SK-N-SH (cell line): Measurements from ENCODE around the gene ANAPC5. TPM values are rescaled to one million over a fixed set of nuclear protein-coding genes. Genes with fewer than 3 reads are reported as not detected.

Experiments used
- CTCF ChIA-PET: fragments of 300-600, 350-600 bp; formaldehyde crosslinking; extraction: SDS; loops from one replicate; lab custom pipeline; 2021; lab: Yijun Ruan, JAX
- POLR2A ChIA-PET: fragments of 350-600 bp; sonication (Branson Sonifier 250); formaldehyde crosslinking; extraction: SDS; loops from one replicate; lab custom pipeline; 2020; ENCODE audit warnings: antibody characterized with exemption, inconsistent platforms; lab: Yijun Ruan, JAX
- DNase-seq: peaks from one replicate; pipeline ENCODE4 v3.0.0; 2012
- H2AFZ ChIP-seq: fragments of 200-600 bp; sonication (generic); 2 replicates; pipeline ENCODE4 v1.8.1; 2016; ENCODE audit warnings: antibody characterized with exemption, mild to moderate bottlenecking, low read depth
- H3F3A ChIP-seq: fragments of 200-600 bp; sonication (generic); replicated peaks from 2 replicates; pipeline ENCODE3; 2016; ENCODE audit warnings: antibody characterized with exemption, mild to moderate bottlenecking; ENCODE audit not compliant: insufficient read depth
- H3K27ac ChIP-seq, 2 experiments: fragments of 200-500 bp in 1 of 2; fragments of 200-600 bp in 1 of 2; sonication (Bioruptor generic) in 1 of 2; sonication (generic), shearing (Covaris generic) in 1 of 2; 2 replicates each; pipeline versions ENCODE4 v1.5.1 to v1.6.1; 2014 to 2016; ENCODE audit warnings: low read depth in 2 of 2, inconsistent platforms in 1 of 2, low read length in 1 of 2, mild to moderate bottlenecking in 1 of 2, mixed read lengths in 1 of 2
- H3K27me3 ChIP-seq: fragments of 200-600 bp; sonication (generic), shearing (Covaris generic); 2 replicates; pipeline ENCODE4 v1.6.1; 2016; ENCODE audit warnings: mixed run types; ENCODE audit not compliant: insufficient read depth
- H3K36me3 ChIP-seq, 2 experiments: fragments of 200-500 bp in 1 of 2; fragments of 200-600 bp in 1 of 2; sonication (Bioruptor generic) in 1 of 2; sonication (generic) in 1 of 2; replicated peaks in 1 of 2; 2 replicates each; pipeline versions ENCODE3 to v1.5.1; 2014 to 2016; ENCODE audit warnings: low read length in 1 of 2, mild to moderate bottlenecking in 1 of 2; ENCODE audit not compliant: insufficient read depth in 2 of 2, control insufficient read depth in 1 of 2
- H3K4me1 ChIP-seq, 2 experiments: fragments of 200-500 bp in 1 of 2; fragments of 200-600 bp in 1 of 2; sonication (Bioruptor generic) in 1 of 2; sonication (generic), shearing (Covaris generic) in 1 of 2; 2 replicates each; pipeline versions ENCODE4 v1.5.1 to v1.6.1; 2014 to 2016; ENCODE audit warnings: low read depth in 1 of 2, low read length in 1 of 2, mixed run types in 1 of 2; ENCODE audit not compliant: insufficient read depth in 2 of 2, control insufficient read depth in 1 of 2
- H3K4me2 ChIP-seq: fragments of 200-600 bp; sonication (generic), shearing (Covaris generic); 2 replicates; pipeline ENCODE4 v1.6.1; 2017; ENCODE audit warnings: mixed run types
- H3K4me3 ChIP-seq, 2 experiments: fragments of 200-500 bp in 1 of 2; fragments of 200-600 bp in 1 of 2; sonication (Bioruptor generic) in 1 of 2; sonication (generic), shearing (Covaris generic) in 1 of 2; 2 replicates each; pipeline versions ENCODE4 v1.5.1 to v1.8.1; 2014 to 2016; ENCODE audit warnings: low read depth in 2 of 2, inconsistent platforms in 1 of 2, low read length in 1 of 2, mild to moderate bottlenecking in 1 of 2, mixed read lengths in 1 of 2, moderate library complexity in 1 of 2
- H3K79me2 ChIP-seq: fragments of 200-600 bp; sonication (generic); 2 replicates; pipeline ENCODE4 v1.8.1; 2017; ENCODE audit warnings: mild to moderate bottlenecking; ENCODE audit not compliant: insufficient read depth
- H3K9ac ChIP-seq: fragments of 200-600 bp; sonication (generic); 2 replicates; pipeline ENCODE4 v1.6.1; 2017; ENCODE audit warnings: mixed run types
- H3K9me2 ChIP-seq: fragments of 200-600 bp; sonication (generic); 2 replicates; pipeline ENCODE4 v1.6.1; 2017; ENCODE audit warnings: mixed run types
- H3K9me3 ChIP-seq: fragments of 200-600 bp; sonication (generic); 2 replicates; pipeline ENCODE4 v1.6.1; 2017; ENCODE audit warnings: mixed run types, mild to moderate bottlenecking, moderate library complexity
- H4K20me1 ChIP-seq: fragments of 200-600 bp; sonication (generic); 2 replicates; pipeline ENCODE4 v1.6.1; 2017; ENCODE audit warnings: mild to moderate bottlenecking, mixed run types; ENCODE audit not compliant: insufficient read depth
- FOXM1 ChIP-seq: IDR thresholded peaks from 2 replicates; pipeline ENCODE4 v1.4.0; 2012; ENCODE audit warnings: low read depth, mild to moderate bottlenecking
- GATA2 ChIP-seq: sonication (generic); formaldehyde crosslinking; IDR thresholded peaks from 2 replicates; pipeline ENCODE4 v1.5.0; 2020; ENCODE audit warnings: mild to moderate bottlenecking, missing genetic modification reagents
- RAD21 ChIP-seq: IDR thresholded peaks from 2 replicates; pipeline ENCODE4 v1.6.1; 2012; ENCODE audit warnings: mild to moderate bottlenecking, low read length
- REST ChIP-seq: IDR thresholded peaks from 2 replicates; pipeline ENCODE4 v1.6.1; 2012; ENCODE audit warnings: mild to moderate bottlenecking, low read depth, low read length, moderate library complexity
- RFX5 ChIP-seq: IDR thresholded peaks from 2 replicates; pipeline ENCODE4 v1.6.1; 2012; ENCODE audit warnings: mild to moderate bottlenecking, improper control_type of control experiment, low read length
- TCF12 ChIP-seq: IDR thresholded peaks from 2 replicates; pipeline ENCODE4 v1.4.0; 2012
- TEAD4 ChIP-seq: IDR thresholded peaks from 2 replicates; pipeline ENCODE4 v1.4.0; 2012; ENCODE audit warnings: mild to moderate bottlenecking, borderline replicate concordance; ENCODE audit not compliant: insufficient read depth
- YY1 ChIP-seq: IDR thresholded peaks from 2 replicates; pipeline ENCODE4 v1.4.0; 2012; ENCODE audit warnings: low read depth, mild to moderate bottlenecking
- ZBTB33 ChIP-seq: IDR thresholded peaks from 2 replicates; pipeline ENCODE4 v1.4.0; 2012; ENCODE audit warnings: low read depth, borderline replicate concordance
- WGBS: methylation state at CpG from one replicate; pipeline ENCODE4 v1.1.6; 2017; ENCODE audit warnings: low lambda C conversion rate; 5-methylcytosine and 5-hydroxymethylcytosine counted together
- polyA plus RNA-seq, 3 experiments: library from polyadenylated mRNA; depleted of rRNA; stranded (reverse); fragments of >200 nt; gene quantifications; 2 replicates each; pipeline ENCODE4 v1.2.3, GENCODE V29; 2012

The ANAPC5 gene
- polyA plus RNA-seq, 1 of the 3 experiments (the other 2 are of a cell fraction) = 110 TPM

- TF ChIP-seq ZBTB33 (no peak), FOXM1 (no peak), RFX5 (no peak), REST (no peak), GATA2 (CRISPR knock-in tag) (no peak), TEAD4 (no peak), TCF12 (no peak), RAD21 (no peak), YY1 (no peak)
Measured at GRCh38 chr12:121398355-121398754, 46.1 kb upstream of the ANAPC5 start (continued).

GRCh38 chr12:121397521-121397920 is 45.3 kb upstream of the ANAPC5 start:
- Histone ChIP-seq H2AFZ (no peak overlapping the region), H3F3A (no peaks in the 10 kb centered on the region), H3K4me3 (no peak overlapping the region)
- CTCF ChIA-PET = no interaction called here
- TF ChIP-seq TEAD4 = no peak
- TF ChIP-seq REST = no peak
- TF ChIP-seq, all 33 proteins: peak for 0
- POLR2A ChIA-PET = no interaction called here
- H3K27me3 ChIP-seq = no peaks in the 10 kb centered on the region
- DNase-seq = no peak
- peaks cover 2 to 8% of the 10 kb centered on the region in 2 experiments; a peak in 3 of 4 replicates for H3K4me1 ChIP-seq
- H4K20me1 ChIP-seq = peaks cover 10% of the 10 kb centered on the region; the same call in 1 of the 2 replicates
- H3K9ac ChIP-seq = no peak overlapping the region
- no peak overlapping the region for H3K27ac ChIP-seq
- 96% methylated on average over 14 of the region's 14 CpGs for WGBS
- no peaks in the 10 kb centered on the region for H3K9me3 ChIP-seq
- no peak overlapping the region for H3K4me2 ChIP-seq
- peaks cover 0 to under 1% of the 10 kb centered on the region in 2 experiments for H3K36me3 ChIP-seq
- no peaks in the 10 kb centered on the region for H3K9me2 ChIP-seq
- H3K79me2 ChIP-seq = peaks cover 37% of the 10 kb centered on the region
